Myocyte (in vitro differentiated cells): Measurements from ENCODE around the gene CACNG1. TPM values are rescaled to one million over a fixed set of nuclear protein-coding genes. Genes with fewer than 3 reads are reported as not detected.

Experiments
- DNase-seq: peaks from one replicate; pipeline ENCODE4 v3.0.0-alpha.2; 2012; ENCODE audit warnings: low read depth
- total RNA-seq: library from RNA; depleted of rRNA; stranded (reverse); fragments of >200 nt; gene quantifications from 2 replicates; pipeline ENCODE4 v1.2.3, GENCODE V29; 2014

Gene CACNG1
- total RNA-seq, 1 donor from 2014 or later = 146 TPM

DNA sequence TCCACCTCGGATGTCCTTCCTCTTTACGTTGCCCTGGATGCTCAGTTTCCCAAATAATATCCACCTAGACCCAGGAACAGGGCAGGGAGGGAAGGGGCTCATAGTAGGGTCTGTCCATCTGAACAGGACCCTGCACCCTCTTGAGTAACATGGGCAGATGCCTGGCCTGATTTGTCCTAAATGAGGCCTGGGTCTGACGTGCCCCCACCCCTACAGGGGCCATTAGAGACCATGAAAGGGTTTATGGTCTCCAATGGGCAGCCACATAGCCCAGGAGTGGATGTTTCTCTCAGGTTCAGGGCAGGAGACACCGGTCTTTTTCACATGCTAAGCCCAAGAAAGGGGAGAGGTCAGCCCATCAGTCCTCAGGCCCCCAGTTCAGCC lies 6.8 kb downstream of the CACNG1 start:
- no peak for DNase-seq

DNA sequence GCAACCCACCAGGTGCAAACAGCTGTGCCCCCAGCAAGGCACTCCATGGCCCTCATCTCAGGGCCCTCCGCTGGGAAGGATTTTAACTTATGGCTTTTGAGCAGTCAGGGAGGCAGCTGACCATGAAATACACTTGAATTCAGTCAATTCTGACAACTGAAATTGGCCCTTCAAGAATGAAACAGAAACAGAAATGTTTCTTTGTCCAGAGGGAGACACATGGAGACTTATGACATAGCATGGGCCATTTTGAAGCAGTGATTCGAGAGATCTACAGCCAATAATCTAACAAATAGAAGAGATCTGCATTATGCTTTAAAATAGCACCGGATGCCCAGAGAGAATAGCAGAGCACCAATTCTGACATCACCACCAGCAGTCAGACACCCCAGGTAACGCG lies 7.5 kb downstream of the CACNG1 start:
- DNase-seq = no peak

DNA sequence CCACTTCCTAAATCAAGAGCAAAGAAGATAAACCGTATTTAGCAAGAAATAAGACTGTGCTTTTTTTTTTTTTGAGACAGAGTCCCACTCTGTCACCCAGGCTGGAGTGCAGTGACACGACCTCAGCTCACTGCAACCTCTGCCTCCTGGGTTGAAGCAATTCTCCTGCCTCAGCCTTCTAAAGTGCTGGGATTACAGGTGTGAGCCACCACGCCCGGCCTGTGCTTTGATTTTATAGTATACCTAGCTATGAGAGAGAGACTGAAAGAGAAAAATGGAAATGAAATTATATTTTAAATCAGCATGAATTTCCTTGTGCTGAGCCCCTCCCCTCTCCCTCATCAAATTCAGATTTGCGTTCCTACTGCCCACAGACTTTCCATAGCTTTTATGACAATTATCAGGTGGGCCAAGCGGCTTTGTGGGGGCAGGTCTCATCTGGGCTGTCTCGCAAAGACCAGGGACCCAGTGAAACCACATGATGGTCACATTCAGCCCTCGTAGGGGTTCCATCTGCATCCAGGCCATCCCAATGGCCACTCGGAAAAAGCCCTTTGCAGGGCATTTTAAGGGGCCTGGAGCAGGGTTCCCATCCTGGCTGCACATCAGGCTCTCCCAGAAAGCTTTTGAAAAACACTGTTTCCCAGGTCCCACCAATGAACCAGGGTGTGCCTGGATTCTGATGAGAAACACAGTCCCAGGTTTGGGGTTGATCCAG lies 8.5 kb downstream of the CACNG1 start:
- DNase-seq = no peak

DNA sequence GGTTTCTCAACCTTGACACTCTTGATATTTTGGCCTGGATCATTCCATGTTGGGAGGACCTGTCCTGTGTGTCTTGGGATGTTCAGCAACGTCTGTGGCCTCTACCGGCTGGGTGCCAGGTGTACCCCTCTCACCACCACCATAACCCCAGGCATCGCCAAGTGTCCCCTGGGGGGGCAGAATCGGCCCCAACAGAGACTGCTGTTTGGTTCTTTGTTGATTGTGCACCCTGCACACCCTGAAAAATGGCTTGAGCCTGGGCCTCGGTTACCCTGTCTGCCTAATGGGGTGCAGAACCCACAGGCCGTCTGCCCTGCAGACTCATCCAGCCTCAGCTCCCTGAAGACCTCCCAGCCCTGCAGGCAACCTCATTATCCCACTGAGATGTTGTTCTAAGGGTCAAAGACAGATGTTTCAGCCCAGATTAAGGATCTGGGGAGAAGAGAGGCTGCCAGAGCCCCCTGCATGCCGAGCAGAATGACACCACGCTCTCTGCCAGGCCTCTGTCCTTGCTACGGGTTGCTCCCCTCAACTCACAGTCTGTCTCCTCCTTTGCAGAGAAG lies 9.2 kb downstream of the CACNG1 start:
- no peak for DNase-seq

DNA sequence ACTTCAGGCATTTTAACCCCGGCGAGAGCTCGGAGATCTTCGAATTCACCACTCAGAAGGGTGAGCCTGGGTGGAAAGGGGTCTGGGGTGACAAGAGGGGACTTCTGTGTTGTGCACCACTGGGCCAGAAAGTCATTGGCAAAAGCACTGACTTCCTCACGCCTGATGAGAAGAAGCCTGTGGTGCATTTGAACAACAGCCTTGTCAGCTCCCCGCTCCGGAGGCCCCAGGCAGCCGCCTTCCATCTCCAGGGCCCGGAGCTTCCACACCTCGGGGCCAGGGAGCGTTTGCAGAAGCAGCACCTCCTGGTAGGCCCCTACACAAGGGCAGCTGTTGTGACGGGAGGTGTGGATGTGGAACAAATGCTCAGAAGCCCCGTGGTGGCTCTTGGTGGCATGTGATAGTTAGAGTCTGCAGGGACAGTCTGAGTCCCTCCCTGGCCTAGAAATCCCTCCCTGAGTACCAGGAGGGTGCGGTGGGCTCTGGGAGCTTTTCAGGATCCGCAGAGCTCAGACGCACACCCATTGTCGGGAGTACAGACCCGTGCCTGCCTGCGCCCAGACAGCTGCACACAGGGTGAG lies 9.7 kb downstream of the CACNG1 start:
- peak; percentile 41 for DNase-seq

DNA sequence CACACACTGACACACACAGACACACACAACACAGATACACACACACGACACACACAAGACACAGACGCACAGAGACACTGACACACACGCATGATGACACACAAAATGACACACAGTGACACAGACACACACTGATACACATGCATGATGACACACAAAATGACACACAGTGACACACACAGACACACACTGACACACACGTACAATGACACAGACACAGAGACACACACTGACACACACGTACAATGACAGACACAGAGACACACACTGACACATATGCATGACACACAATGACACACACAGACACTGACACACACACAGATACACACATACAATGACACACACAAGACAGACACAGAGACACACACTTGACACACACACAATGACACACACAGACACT lies 10.3 kb downstream of the CACNG1 start:
- no peak for DNase-seq

DNA sequence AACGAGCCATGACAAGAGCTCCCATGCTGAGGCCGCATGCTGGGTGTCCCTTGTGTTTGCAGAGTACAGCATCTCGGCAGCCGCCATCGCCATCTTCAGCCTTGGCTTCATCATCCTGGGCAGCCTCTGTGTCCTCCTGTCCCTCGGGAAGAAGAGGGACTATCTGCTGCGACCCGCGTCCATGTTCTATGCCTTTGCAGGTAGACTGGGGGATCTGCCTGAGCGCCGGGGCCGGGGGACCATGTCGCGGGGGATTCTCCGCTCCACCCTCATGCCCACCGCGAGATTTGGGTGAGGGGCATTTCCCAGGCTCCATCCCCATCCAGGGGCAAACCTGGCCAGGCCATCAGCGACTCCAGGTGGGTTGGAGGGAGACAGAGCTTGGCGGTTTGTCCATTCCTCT lies 10.7 kb downstream of the CACNG1 start:
- DNase-seq = no peak

DNA sequence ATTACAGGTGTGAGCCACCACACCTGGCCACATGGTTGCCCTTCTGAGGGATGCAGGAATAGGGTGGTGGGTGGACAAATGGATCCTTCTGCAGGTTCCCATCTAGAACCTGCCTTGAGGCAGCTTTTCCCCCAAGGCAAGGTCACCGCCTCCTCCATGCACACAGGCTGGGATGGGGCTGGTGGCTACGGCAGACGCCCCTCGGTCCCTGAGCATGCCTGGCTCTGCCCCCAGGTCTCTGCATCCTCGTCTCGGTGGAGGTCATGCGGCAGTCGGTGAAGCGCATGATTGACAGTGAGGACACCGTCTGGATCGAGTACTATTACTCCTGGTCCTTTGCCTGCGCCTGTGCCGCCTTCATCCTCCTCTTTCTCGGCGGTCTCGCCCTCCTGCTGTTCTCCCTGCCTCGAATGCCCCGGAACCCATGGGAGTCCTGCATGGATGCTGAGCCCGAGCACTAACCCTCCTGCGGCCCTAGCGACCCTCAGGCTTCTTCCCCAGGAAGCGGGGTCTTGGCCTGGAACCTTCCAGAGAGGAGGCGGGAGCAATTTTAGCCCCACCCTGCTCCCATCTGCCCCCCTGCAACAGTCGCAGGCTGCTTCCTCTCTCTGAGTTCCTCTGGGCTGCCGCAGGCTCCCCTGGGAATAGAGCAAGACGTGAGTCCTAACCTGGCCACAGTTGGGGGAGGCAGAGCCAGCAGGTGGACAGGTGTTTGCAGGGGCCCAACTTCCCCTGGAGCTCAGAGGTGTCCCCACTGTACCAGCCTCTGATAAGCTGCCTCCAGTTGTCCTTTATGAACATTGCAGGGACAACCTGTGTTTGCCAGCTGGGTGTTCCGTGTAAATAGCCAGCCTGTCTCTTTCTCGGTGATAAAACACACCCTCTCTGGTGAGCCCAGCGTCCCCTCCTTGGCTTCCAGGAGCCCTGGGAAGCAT lies 11.7 kb downstream of the CACNG1 start:
- DNase-seq = no peak

DNA sequence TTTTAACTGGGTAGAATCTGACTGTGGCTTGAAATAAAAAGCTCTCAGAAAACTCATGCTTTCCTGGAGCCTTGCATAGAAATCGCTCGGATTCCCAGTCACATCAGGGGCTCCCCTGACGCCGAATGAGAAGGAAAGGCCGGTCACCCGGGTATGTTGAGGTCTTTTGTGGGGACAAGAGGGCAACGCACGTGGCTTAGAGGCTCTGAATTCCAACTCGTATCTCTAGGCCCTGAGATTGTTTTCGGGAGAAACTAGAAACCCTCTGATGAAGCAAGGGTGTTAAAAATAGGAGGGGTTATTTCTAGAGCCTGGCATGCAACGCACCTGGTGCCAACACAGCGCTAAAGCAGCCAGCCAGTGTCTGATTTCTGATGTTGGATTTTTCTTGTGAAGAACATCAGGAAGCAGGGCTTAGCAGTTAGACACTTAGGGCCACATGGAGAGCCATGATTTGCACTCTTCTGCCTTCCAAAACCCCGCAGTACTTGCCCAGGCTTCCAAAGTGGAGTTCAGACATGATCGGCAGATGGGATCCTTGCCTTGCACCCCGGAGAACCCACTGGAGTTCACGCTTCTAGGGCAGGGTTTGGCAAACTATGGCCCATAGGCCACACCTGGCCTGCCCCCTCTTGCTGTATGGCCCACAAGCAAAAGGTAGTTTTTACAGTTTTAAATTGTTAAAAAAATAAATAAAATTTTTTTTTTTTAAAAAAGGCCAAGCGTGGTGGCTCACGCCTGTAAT lies 12.6 kb downstream of the CACNG1 start:
- DNase-seq = peak; percentile 88

DNA sequence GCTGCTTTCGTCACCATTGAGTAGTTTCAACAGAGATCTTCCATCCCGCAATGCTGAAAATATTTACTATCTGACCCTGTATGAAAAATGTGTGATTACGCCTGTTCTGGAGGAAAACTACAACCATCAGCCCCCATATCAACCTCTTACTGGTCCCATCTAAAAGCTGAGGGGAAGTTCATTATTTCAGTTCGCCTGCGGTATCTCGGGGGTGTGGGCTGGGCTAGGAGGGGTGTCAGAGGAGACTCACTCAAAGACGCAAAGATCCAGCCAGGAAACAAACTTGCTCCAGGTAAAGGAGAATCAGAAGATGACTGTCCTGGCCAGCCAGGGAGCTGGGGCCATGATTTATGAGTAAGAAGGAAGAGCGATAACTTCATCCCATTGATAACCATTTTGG lies 13.7 kb downstream of the CACNG1 start:
- no peak for DNase-seq

DNA sequence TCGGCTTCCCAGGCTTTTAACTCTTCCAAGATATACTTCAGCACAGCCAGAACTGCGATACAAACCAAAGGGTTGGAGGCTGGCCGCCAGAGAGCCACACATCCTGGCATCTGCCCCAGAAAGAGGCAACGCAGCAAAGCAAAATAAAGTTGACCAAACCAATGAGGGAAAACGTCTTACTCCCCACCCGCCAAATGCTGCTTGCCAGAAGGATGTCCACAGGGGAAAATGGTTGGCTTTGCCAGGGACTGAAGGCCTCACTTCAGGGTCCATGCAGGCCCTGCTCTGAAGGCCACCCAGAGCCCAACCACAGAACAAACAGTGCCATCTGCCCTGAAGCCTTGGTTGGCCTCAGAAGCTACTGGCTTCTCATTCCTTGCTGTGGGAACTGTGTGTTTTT lies 15.0 kb downstream of the CACNG1 start:
- DNase-seq = peak; percentile 49

DNA sequence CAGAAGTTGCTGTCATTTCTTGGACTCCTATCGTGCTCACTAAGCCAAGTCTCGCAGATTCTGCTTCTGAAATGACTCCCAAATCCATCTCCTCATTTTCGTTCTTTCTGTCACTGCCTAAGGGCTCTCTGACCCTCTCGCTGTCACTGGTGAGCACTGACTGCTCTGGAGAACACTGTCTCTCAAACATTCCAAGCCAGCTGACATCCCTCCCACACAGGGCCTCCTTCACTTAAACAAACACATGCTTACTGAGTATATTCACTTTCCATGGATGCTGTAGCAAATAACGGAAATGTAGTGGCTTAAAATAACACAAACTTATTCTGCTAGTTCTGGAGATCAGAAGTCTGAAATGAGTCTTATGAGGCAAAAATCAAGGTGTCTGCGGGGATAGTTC lies 18.8 kb downstream of the CACNG1 start:
- no peak for DNase-seq

DNA sequence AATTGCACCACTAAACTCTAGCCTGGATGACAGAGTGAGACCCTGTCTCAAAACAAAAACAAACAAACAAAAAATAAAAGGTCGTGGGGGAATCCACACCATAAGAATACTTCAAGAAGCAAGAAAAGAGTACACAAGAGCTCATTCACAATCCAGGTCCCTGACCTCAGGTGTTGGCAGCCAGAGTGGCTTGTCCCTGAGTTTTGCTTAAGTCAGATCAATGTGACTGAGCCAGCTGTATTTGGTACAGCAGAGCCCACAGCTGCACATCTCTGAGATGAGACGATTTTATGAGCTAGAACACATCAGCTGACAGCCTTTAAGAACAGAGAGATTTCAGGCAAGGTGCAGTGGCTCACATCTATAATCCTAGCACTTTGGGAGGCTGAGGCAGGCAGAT lies 22.4 kb downstream of the CACNG1 start:
- DNase-seq = no peak

DNA sequence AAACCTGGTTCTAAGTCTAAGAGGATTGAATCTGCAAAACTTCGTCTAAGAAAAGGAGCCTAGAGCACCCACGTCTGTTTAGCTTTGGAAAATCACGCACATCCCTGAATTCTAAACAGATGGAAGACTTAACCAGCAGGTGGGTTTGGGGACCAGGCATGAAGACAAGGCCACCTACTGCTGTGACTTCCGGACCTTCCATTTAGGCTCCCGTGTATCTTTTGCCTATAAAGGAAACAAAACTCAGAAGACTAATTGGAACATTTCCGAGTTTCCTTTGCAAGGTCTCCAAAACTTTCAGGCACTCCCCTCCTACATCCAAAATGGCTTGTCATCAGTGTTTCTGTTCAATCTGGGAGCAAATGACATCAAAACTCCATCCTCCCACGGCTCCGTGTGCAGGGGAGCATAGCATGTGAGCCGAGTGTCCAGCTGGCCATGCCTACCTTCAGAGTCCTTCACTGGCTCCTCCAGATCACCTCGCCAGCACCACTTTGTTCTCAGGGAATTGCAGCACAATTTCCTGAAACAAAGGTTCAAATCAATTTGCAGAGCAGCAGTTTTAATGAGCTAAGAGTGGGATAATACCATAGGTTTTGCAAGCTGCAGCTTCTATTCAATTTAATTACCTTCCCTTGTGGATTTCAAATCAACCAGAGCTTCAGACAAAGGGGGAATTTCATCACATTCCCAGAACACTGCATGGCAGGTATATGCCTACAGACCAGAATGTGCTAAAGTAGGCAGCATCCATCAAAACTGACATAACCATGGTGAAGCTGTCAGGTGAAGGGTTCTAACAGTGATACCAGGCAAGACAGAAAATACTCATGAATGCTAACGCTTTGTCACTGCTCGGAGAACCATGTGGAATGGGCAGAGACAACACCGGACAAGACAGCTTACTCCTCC lies 23.5 kb downstream of the CACNG1 start:
- DNase-seq = no peak

DNA sequence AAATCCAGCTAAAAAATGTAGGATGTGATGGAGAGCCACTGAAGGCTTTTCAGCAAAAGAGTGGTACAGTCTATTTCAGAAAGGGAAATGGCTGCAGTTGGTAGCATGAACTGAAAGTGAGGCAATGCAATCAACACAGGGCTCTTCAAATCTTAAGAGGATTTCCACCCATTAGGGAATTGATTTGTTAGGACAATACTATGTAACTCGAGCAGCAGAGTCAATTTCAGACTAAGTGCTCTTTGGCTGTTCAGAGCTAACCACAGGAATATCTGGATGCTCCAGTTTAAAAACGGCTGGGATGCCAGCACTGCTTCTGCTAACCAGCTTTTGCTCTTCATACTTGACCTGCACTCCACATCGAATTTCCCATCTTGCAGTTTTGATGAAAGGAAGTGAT lies 24.6 kb downstream of the CACNG1 start:
- DNase-seq = peak; percentile 31

DNA sequence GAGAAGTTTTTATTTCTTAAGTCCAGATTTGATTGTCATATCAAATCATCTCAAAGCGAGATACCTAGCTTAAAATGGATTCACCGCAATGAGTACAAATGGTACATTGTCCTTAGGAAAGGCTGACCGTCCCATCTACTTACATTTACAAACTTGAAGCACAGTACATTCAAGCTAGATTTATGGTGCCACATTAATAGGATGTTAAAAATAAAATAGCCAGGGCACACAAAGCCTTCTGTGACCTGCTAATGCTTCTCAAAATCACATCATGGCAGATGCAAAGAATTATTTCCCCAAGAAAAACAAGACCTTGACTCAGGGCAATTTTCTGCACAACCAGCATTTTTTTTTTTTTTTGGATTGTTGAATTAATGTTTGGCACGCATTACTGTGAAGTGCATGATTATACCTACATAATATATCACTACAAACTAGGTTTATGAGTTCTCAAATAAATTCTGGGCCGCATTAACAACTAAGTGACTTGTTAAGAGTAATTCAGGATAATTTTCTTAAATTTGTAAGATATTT lies 25.3 kb downstream of the CACNG1 start:
- no peak for DNase-seq

DNA sequence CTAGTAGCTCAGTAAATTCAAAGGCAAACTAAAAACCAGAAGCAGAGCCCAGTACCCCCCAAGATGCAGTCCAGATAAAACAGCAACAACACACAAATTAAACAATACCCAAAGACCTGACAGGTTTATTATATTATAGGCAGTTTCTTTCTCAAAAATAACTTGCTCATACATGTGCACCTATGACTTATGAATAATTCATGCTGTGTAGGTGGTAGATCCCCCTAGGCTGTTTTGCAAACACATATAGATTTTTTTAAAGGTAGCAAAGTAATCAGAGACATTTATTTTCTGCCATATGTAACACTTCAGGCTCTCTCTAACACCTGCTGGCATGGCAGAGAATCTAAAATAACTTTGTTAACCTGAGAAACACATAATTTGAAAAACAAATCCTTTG lies 27.2 kb downstream of the CACNG1 start:
- no peak for DNase-seq

DNA sequence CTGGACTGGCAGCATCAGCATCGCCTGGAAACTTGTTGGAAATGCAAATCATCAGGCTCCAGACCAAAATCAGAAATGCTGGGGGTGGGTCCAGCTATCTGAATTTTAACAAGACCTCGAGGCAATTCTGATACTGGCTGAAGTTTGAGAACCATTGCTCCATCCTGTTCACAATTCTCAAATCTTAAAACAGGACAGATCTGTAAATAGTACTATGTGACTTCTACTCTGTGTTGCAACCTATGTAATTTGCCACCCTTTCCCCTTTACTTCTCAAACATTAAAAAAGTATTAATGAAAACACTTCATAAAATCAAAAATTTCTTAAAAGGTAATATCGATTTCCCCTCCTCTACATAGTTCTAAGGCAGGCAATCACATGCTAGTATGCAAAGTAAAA lies 28.5 kb downstream of the CACNG1 start:
- DNase-seq = no peak

DNA sequence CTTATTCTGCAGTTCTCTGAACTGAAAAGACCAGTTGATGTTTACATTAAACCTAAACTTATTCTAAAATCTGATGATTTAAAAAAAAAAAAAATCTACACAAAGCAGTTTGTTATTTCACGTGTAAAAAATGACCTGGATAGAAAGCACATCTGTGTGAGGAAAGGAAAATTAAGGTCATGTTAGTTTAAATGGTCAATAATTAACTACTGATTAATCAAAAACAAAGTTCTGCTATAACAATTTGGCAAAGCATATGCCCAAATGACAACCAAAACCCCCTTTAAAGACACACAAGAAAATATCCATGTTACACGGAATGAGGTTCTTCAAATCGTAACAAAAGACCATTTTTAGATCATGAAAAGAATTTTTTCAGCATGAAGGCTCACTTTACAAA lies 30.4 kb downstream of the CACNG1 start:
- DNase-seq = no peak

DNA sequence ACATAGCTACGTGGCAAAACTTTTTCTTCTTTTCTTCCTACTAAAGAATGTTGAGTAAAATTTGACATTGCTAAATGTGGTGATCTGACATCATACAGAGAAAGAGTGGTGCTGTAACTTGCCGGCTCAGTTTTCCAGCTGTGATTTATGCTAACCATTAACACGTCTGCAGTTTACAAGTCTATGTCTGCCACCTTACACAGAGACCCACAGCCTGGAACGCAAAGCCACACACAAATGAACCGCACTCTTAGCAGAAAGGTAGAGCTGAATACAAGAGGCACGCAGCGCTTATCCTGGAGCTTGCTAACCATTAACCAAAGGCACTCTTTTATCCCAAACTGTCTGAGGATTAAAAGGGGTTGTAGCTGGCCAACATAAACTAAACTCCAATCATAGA lies 31.9 kb downstream of the CACNG1 start:
- no peak for DNase-seq
